Esophagus muscularis mucosa (tissue), 4 donors: ENCODE data around the gene ALPL. TPM values are rescaled to one million over a fixed set of nuclear protein-coding genes. Genes with fewer than 3 reads are reported as not detected.
A peak's percentile ranks its signal among the peaks of the same experiment; 100 is the strongest.

Experiments used
- DNase-seq: peaks from one replicate; pipeline ENCODE4 v3.0.0-alpha.2; 2017; ENCODE audit errors: extremely low spot score
- H3K27ac ChIP-seq, 4 donors: fragments of 200-600 bp; sonication (generic); replicated peaks in 1 of 4; 1 replicate in 3 of 4; 2 replicates in 1 of 4; pipeline ENCODE4 v1.5.1; 2016 to 2019; ENCODE audit warnings: mild to moderate bottlenecking in 1 of 4
- H3K27me3 ChIP-seq, 4 donors: fragments of 200-600 bp; sonication (generic); one replicate each; pipeline versions ENCODE4 v1.5.1 to v1.6.0; 2016 to 2019
- H3K36me3 ChIP-seq, 4 donors: fragments of 200-600 bp; sonication (generic); one replicate each; pipeline ENCODE4 v1.5.1; 2016 to 2019
- H3K4me1 ChIP-seq, 4 donors: fragments of 200-600 bp; sonication (generic); one replicate each; pipeline ENCODE4 v1.5.1; 2016 to 2019
- H3K4me3 ChIP-seq, 4 donors: fragments of 200-600 bp; sonication (generic); 1 replicate in 2 of 4; 2 replicates in 2 of 4; pipeline ENCODE4 v1.5.1; 2016 to 2019; ENCODE audit warnings: mild to moderate bottlenecking in 4 of 4, moderate library complexity in 1 of 4
- H3K9me3 ChIP-seq, 4 donors: fragments of 200-600 bp; sonication (generic); 1 replicate in 3 of 4; 2 replicates in 1 of 4; pipeline ENCODE4 v1.5.1; 2016 to 2019
- CTCF ChIP-seq, 3 experiments: fragments of 200-600 bp in 2 of 3; fragments of 450-650 bp in 1 of 3; sonication (generic) in 2 of 3; IDR thresholded peaks; one replicate each; pipeline ENCODE4 v1.5.1; 2017 to 2019; ENCODE audit warnings: antibody characterized with exemption in 3 of 3, mild to moderate bottlenecking in 2 of 3, moderate library complexity in 1 of 3
- EP300 ChIP-seq: sonication (generic); formaldehyde crosslinking; IDR thresholded peaks from one replicate; pipeline ENCODE4 v1.6.1; 2017; ENCODE audit warnings: antibody characterized with exemption
- POLR2A ChIP-seq: fragments of 450-650 bp; IDR thresholded peaks from one replicate; pipeline ENCODE4 v1.6.1; 2017; ENCODE audit warnings: antibody characterized with exemption, moderate library complexity, mild to moderate bottlenecking, low read depth
- POLR2AphosphoS5 ChIP-seq, 2 donors: sonication (generic); formaldehyde crosslinking; IDR thresholded peaks; one replicate each; pipeline ENCODE4 v1.6.1; 2017; ENCODE audit warnings: antibody characterized with exemption in 2 of 2
- WGBS: methylation state at CpG from one replicate; pipeline ENCODE4 v1.1.5; 2018; 5-methylcytosine and 5-hydroxymethylcytosine counted together
- intact Hi-C: fragments of 100-400 bp; cut with DNase I; formaldehyde crosslinking; loops from one replicate; pipeline ENCODE4 v1.15.1; 2023
- total RNA-seq, 4 donors: library from RNA; depleted of rRNA; stranded (reverse); fragments of >200 nt; gene quantifications; one replicate each; pipeline versions ENCODE4 v1.1.0 to v1.2.1, GENCODE V29; 2016

The ALPL gene
- total RNA-seq, 4 donors from 2014 or later: 1.2 to 10.3 (median 3.8) TPM

- Histone ChIP-seq H3K27ac (peak overlapping the region; percentile 66 to 87 (median 79)), H3K27me3 (no peaks in the 10 kb centered on the region), H3K36me3 (no peaks in the 10 kb centered on the region), H3K4me1 (peaks cover 21 to 26% (median 22%) of the 10 kb centered on the region in 4 donors), H3K4me3 (no peak overlapping the region), H3K9me3 (peaks cover 0 to 5% (median 0%) of the 10 kb centered on the region in 4 donors)
- intact Hi-C loops: loop anchor here (2.0 to 5.0 kb wide), 2 partner anchors 63 to 201 kb away; no protein-coding TSS in a partner anchor
- no peak for DNase-seq
- 64% methylated on average over 11 of the region's 11 CpGs for WGBS
- TF ChIP-seq POLR2AphosphoS5 (IDR thresholded peaks at IDR 0.05): no peak
- no peak for TF ChIP-seq EP300
- no peak for TF ChIP-seq POLR2A
- no peak for TF ChIP-seq CTCF (IDR thresholded peaks at IDR 0.05)
Measured at GRCh38 chr1:21573475-21573874, 64.3 kb downstream of the ALPL start.

- Histone ChIP-seq H3K4me3 (no peak overlapping the region), H3K9me3 (peaks cover 0 to 5% (median 0%) of the 10 kb centered on the region in 4 donors), H3K36me3 (no peaks in the 10 kb centered on the region), H3K4me1 (peaks cover 21 to 26% (median 22%) of the 10 kb centered on the region in 4 donors), H3K27ac (peak overlapping the region; percentile 78 to 87 (median 82)), H3K27me3 (no peaks in the 10 kb centered on the region)
- 10% methylated on average over 7 of the region's 11 CpGs for WGBS
- TF ChIP-seq POLR2A: no peak
- no peak for TF ChIP-seq EP300
- TF ChIP-seq CTCF (IDR thresholded peaks at IDR 0.05): peak; percentile 53 to 78 (median 59)
- TF ChIP-seq POLR2AphosphoS5 (IDR thresholded peaks at IDR 0.05): peak; percentile 66 to 67
- no peak for DNase-seq
- intact Hi-C loops: loop anchor here (2.0 to 5.0 kb wide), 2 partner anchors 63 to 202 kb away; no protein-coding TSS in a partner anchor
Measured at GRCh38 chr1:21573971-21574465, 64.8 kb downstream of the ALPL start.

- no peak for DNase-seq
Measured at GRCh38 chr1:21574466-21575151, 65.4 kb downstream of the ALPL start.

GRCh38 chr1:21575351-21575942 is 66.2 kb downstream of the ALPL start:
- Histone ChIP-seq H3K4me3 (no peak overlapping the region), H3K27me3 (no peaks in the 10 kb centered on the region), H3K36me3 (no peaks in the 10 kb centered on the region), H3K9me3 (peaks cover 0 to 5% (median 0%) of the 10 kb centered on the region in 4 donors), H3K4me1 (peaks cover 21 to 26% (median 22%) of the 10 kb centered on the region in 4 donors), H3K27ac (peak overlapping the region; percentile 78 to 87 (median 82))
- intact Hi-C loops: no loop called here
- 91% methylated on average over 14 of the region's 18 CpGs for whole genome bisulfite sequencing
- no peak for DNase-seq
- TF ChIP-seq EP300: no peak
- TF ChIP-seq POLR2AphosphoS5 (IDR thresholded peaks at IDR 0.05): no peak
- no peak for TF ChIP-seq POLR2A
- TF ChIP-seq CTCF (IDR thresholded peaks at IDR 0.05): no peak

More at GRCh38 chr1:21574466-21575151, 65.4 kb downstream of the ALPL start:
- peak; percentile 49 to 58 for TF ChIP-seq POLR2AphosphoS5 (IDR thresholded peaks at IDR 0.05)
- TF ChIP-seq POLR2A: no peak
- peak; percentile 38 for TF ChIP-seq EP300
- H3K4me3 ChIP-seq: peak overlapping the region in 2 of 4 donors; percentile 12 to 13
- no peaks in the 10 kb centered on the region for H3K36me3 ChIP-seq
- intact Hi-C loops: loop anchor here (5.0 kb wide), 1 partner anchor 202 kb away; no protein-coding TSS in a partner anchor
- WGBS: 31% methylated on average over 9 of the region's 31 CpGs
- H3K4me1 ChIP-seq: peaks cover 21 to 26% (median 22%) of the 10 kb centered on the region in 4 donors
- H3K9me3 ChIP-seq: peaks cover 0 to 5% (median 0%) of the 10 kb centered on the region in 4 donors
- no peaks in the 10 kb centered on the region for H3K27me3 ChIP-seq
- H3K27ac ChIP-seq: peak overlapping the region; percentile 78 to 87 (median 82)
